Mucosa of descending colon (tissue), 3 donors: Measurements from ENCODE around the gene GRK5. TPM values are rescaled to one million over a fixed set of nuclear protein-coding genes. Genes with fewer than 3 reads are reported as not detected.

Experiments
- ATAC-seq: fragments of 200-7000 bp; cut with Tn5 transposase; one replicate; pipeline ENCODE4 v1.9.1; 2020; ENCODE audit warnings: mild to moderate bottlenecking, moderate library complexity
- DNase-seq, 3 donors: peaks; one replicate each; pipeline ENCODE4 v3.0.0-alpha.2; 2020
- H3K36me3 ChIP-seq: fragments of 200-600 bp; one replicate; pipeline ENCODE4 v1.8.0; 2021; ENCODE audit warnings: low read depth, mild to moderate bottlenecking
- H3K4me1 ChIP-seq: fragments of 200-600 bp; one replicate; pipeline ENCODE4 v1.8.0; 2021; ENCODE audit warnings: low read depth, mild to moderate bottlenecking
- H3K4me3 ChIP-seq: fragments of 200-600 bp; one replicate; pipeline ENCODE4 v1.8.0; 2021; ENCODE audit warnings: mild to moderate bottlenecking
- H3K9me3 ChIP-seq: fragments of 200-600 bp; one replicate; pipeline ENCODE4 v1.8.0; 2021; ENCODE audit warnings: mild to moderate bottlenecking
- intact Hi-C, 2 donors: fragments of 100-400 bp; cut with DNase I in 1 of 2; cut with micrococcal nuclease in 1 of 2; formaldehyde crosslinking; loops; one replicate each; pipeline versions ENCODE4 v1.11.0 to v1.11.1; 2022; cut with DNase I, micrococcal nuclease
- total RNA-seq, 3 donors: library from RNA; stranded (reverse); fragmentation: NEBNext Ultra II Directional in 2 of 3; extraction: Animal tissue kit (Norgen Biotek cat#: 25700) in 2 of 3; gene quantifications; one replicate each; pipeline versions ENCODE4 v1.2.1 to v1.2.4, GENCODE V29; 2021 to 2023
- TF ChIP-seq, protein P1 (sequence below): fragments of 200-600 bp; IDR thresholded peaks from one replicate; pipeline ENCODE4 v1.8.0; 2022; ENCODE audit warnings: antibody characterized with exemption, mild to moderate bottlenecking
- donor health status: DM: no; HTN: no; CAD: no; lungs with moderate emphysema.
- donor health status: DM: no; HTN: no; CAD: no.
- donor health status: DM: no; HTN: yes; CAD: no.

Gene GRK5
- total RNA-seq, 3 donors from 2014 or later: 6.6 to 27.1 (median 8.3) TPM

DNA sequence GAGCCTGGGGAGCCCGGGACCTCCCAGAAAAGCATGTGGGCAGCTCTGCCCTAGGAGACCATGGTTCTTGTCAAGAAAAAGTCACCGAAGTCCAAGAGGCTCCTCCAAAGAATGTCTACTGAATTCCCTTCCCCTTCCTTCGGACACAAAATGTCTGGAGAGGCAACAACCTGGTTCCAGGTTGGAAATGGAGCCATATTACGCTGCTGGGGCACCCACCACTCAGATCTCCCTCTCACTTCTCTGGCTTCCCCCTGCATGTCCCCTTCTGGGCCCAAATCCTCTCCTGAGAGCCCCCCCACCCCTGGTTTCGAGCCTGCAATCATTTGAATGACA lies 282.6 kb downstream of the GRK5 start:
- no peaks in the 10 kb centered on the region for H3K9me3 ChIP-seq
- H3K36me3 ChIP-seq: no peaks in the 10 kb centered on the region
- ATAC-seq (no peak), DNase-seq (no peak)
- H3K4me3 ChIP-seq: no peak overlapping the region
- TF ChIP-seq, protein P1, sequence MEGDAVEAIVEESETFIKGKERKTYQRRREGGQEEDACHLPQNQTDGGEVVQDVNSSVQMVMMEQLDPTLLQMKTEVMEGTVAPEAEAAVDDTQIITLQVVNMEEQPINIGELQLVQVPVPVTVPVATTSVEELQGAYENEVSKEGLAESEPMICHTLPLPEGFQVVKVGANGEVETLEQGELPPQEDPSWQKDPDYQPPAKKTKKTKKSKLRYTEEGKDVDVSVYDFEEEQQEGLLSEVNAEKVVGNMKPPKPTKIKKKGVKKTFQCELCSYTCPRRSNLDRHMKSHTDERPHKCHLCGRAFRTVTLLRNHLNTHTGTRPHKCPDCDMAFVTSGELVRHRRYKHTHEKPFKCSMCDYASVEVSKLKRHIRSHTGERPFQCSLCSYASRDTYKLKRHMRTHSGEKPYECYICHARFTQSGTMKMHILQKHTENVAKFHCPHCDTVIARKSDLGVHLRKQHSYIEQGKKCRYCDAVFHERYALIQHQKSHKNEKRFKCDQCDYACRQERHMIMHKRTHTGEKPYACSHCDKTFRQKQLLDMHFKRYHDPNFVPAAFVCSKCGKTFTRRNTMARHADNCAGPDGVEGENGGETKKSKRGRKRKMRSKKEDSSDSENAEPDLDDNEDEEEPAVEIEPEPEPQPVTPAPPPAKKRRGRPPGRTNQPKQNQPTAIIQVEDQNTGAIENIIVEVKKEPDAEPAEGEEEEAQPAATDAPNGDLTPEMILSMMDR: no peak
- intact Hi-C loops: no loop called here
- H3K4me1 ChIP-seq: peaks cover 15% of the 10 kb centered on the region

DNA sequence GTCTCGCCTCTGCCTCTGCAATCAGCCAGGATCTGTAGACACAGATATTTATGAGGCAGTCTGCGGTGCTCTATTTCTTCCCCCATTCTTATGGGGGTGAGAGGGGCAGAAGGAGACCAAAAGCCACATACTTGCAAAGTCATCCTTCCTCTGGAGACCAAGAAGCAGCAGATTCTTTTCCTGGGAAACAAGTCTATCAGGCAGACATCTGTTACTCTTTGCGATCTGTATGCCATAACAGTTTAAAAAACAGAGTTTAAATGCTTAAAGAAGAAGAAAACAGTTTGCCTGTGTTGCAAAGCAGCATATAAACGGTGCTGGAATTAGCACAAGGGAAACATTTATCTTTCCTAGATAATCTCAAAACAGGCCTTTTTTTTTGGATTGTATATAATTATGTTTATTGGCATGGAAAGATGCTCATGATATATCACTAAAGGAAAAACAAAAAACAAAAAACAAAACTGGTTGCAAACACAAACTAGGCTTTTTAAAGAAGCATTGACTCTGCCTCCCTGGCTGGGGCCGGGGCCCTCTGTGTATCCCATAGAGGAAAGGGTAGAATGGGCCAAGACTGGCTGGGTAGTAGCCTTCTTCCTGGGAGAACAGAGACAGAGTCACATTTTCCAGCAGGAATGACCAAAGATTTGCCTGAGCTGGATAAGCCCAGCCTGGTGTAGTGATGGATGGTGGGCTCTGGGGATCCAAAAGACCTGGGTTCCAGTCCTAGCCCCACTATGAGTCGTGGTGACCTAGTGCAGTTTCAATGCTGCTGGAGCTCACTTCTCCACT lies 284.8 kb downstream of the GRK5 start:
- DNase-seq (no peak), ATAC-seq (no peak)
- no peaks in the 10 kb centered on the region for H3K36me3 ChIP-seq
- intact Hi-C loops: no loop called here
- TF ChIP-seq, protein P1: no peak
- H3K4me3 ChIP-seq: no peak overlapping the region
- H3K4me1 ChIP-seq: peaks cover 15% of the 10 kb centered on the region
- no peaks in the 10 kb centered on the region for H3K9me3 ChIP-seq

DNA sequence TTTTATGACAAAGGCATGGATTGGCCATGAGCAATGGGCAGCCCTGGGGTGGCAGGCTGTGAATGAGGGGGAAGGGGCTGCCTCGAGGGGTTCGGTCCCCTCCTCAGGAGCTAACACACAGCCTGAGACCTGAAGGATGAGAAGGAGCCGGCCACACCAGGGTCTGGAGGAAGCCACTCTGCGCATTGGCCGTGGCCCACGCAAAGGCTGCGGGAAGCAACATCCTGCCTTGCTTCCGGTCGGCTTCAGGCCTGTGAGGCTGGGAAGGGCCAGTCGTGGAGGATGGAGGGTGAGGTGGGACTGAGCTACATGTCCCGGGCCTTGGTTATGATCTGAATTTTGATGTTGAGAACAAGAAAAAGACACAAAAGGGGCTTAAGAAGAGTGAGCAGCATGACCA lies 285.8 kb downstream of the GRK5 start:
- intact Hi-C loops: no loop called here
- Histone ChIP-seq H3K36me3 (no peaks in the 10 kb centered on the region), H3K4me3 (no peak overlapping the region), H3K9me3 (no peaks in the 10 kb centered on the region), H3K4me1 (peaks cover 18% of the 10 kb centered on the region)
- DNase-seq (no peak), ATAC-seq (no peak)
- TF ChIP-seq, protein P1: no peak

DNA sequence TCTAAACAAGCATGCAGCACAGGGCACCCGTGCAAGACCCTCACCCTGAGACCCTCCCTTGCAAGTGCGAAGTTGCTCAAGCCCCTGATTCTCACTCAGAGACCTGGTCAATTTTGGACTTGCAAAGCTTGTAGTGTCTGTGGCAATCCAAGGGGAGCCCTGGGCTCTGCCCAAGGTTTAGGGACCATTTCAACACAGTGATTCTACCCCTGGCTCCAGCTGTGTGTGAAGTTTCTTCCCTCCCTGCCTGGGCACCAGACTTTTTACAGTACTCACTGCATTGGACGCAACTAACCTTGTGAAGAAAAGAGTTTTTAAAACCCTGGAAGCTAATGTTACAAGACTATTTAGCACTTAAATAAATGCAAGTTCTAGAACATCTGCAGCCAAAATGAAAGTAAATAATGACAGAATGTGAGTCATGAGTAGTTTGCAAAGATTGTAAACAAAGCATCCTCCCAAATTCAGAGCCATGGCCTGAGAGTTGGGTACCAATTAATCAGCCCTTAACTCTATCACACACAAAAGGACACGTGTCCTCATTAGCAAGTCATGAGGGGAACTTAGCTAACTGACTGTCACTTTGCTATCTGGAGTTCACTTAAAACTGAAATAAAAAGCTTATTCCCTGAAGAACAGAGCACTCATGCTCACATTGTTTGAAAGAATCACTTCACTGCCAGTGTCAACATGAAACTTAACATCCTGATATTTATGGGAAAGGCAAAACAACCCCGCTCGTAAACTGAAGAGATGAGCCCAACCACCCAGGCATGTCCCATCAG lies 287.1 kb downstream of the GRK5 start:
- no peaks in the 10 kb centered on the region for H3K36me3 ChIP-seq
- no peak overlapping the region for H3K4me3 ChIP-seq
- peak; percentile 15 for ATAC-seq
- TF ChIP-seq, protein P1: no peak
- DNase-seq: no peak
- intact Hi-C loops: no loop called here
- H3K9me3 ChIP-seq: no peaks in the 10 kb centered on the region
- peaks cover 12% of the 10 kb centered on the region for H3K4me1 ChIP-seq

DNA sequence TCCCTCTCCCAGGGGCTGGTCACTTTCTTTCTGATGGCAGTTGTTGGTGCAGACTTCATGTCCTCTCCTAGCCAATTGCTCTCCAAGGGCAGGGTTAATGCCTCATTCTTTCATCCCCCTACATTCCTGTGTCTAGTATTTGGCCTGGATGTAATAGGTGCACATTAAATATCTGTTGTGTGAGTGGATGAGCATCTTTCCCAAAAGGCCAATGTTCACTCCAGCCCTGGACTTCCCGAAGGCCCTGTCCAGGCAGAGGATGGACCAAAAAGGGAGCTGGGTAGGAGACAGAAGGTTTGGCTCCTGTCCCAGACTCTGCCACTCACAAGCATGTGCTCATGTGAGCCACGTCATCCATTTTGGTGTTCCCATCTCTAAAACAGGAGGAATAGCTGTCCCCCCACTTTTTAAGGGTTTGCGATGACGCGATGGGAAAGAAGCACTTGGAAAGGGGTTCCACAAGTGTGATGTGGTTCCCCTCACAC lies 287.7 kb downstream of the GRK5 start:
- DNase-seq (no peak), ATAC-seq (no peak)
- Histone ChIP-seq H3K4me1 (peaks cover 9% of the 10 kb centered on the region), H3K36me3 (no peaks in the 10 kb centered on the region), H3K9me3 (no peaks in the 10 kb centered on the region), H3K4me3 (no peak overlapping the region)
- TF ChIP-seq, protein P1: no peak
- intact Hi-C loops: no loop called here
